IPS-18a (cell line): Measurements from ENCODE around the gene CT45A9.
"Not testable (repeated sequence)": the region's sequence is repeated elsewhere in the genome, so short reads cannot be mapped to it uniquely, and the experiment has no call there.

Experiments
- H3K27ac ChIP-seq: one replicate; pipeline ENCODE4 v1.5.1; 2013; ENCODE audit warnings: low read length
- H3K27me3 ChIP-seq: one replicate; pipeline ENCODE4 v1.6.1; 2013; ENCODE audit warnings: mild to moderate bottlenecking, low read length; ENCODE audit not compliant: control insufficient read depth, insufficient read depth
- H3K36me3 ChIP-seq: one replicate; pipeline ENCODE4 v1.6.1; 2013; ENCODE audit warnings: low read depth, low read length; ENCODE audit not compliant: control insufficient read depth
- H3K4me1 ChIP-seq: one replicate; pipeline ENCODE4 v1.6.1; 2013; ENCODE audit warnings: low read depth, low read length; ENCODE audit not compliant: control insufficient read depth
- H3K4me3 ChIP-seq: one replicate; pipeline ENCODE4 v1.5.1; 2013; ENCODE audit warnings: low read length
- H3K9ac ChIP-seq: one replicate; pipeline ENCODE4 v1.6.1; 2013; ENCODE audit warnings: mild to moderate bottlenecking, low read length, moderate library complexity
- H3K9me3 ChIP-seq: one replicate; pipeline ENCODE4 v1.6.1; 2013; ENCODE audit warnings: low read depth, low read length; ENCODE audit not compliant: control insufficient read depth

Gene CT45A9

GRCh38 chrX:135819912-135820311 lies 51.7 kb downstream of the CT45A9 start, which contains the start of gene CT45A2:
Gene CT45A2 (minus strand): TSS chrX:135820012. CDS start chrX:135816265, 3,747 bp downstream.
- not testable (repeated sequence) for H3K4me1 ChIP-seq

More at GRCh38 chrX:135819912-135820311, 51.7 kb downstream of the CT45A9 start, which contains the start of gene CT45A2:
- not testable (repeated sequence) for H3K9ac ChIP-seq, H3K9me3 ChIP-seq, H3K27me3 ChIP-seq, H3K4me3 ChIP-seq, H3K27ac ChIP-seq, H3K36me3 ChIP-seq
